K562 (cell line): Measurements from ENCODE around the gene NAPA. TPM values are rescaled to one million over a fixed set of nuclear protein-coding genes. Genes with fewer than 3 reads are reported as not detected.

Experiments
- ATAC-seq: fragments of 200-7000 bp; cut with Tn5 transposase; 3 replicates; pipeline ENCODE4 v1.9.1; 2020; ENCODE audit warnings: moderate library complexity
- BruUV-seq: library from RNA; stranded (reverse); fragments of 400-500 nt; replicated peaks from 2 replicates; lab custom pipeline; 2021; lab: Mats Ljungman, UMichigan
- CTCF ChIA-PET: fragments of 300-600 bp; formaldehyde crosslinking; extraction: SDS; loops from one replicate; lab custom pipeline; 2021; ENCODE audit warnings: low intra/inter-chr PET ratio; lab: Yijun Ruan, JAX
- POLR2A ChIA-PET: fragments of 300-600, 350-650 bp; sonication (Branson Sonifier 250); formaldehyde crosslinking; extraction: SDS; loops from one replicate; lab custom pipeline; 2021; ENCODE audit warnings: antibody characterized with exemption, inconsistent platforms; lab: Yijun Ruan, JAX
- DNase-seq, 4 experiments: peaks; one replicate each; pipeline versions ENCODE4 v3.0.0 to v3.0.0-alpha.2; 2011 to 2018; ENCODE audit warnings: low spot score in 3 of 4, mixed read lengths in 3 of 4; ENCODE audit errors: extremely low read depth in 1 of 4
- FAIRE-seq: peaks from 2 replicates; lab custom pipeline; 2011; peaks lifted over from hg19 to GRCh38; lab: Jason Lieb, UNC
- H2AFZ ChIP-seq: 2 replicates; pipeline ENCODE4 v1.6.0; 2011; ENCODE audit warnings: low read depth, low read length, control low read depth, inconsistent platforms
- H3K27ac ChIP-seq: fragments of 200-600 bp; 3 replicates; pipeline ENCODE4 v1.8.0; 2011; ENCODE audit warnings: low read depth, mild to moderate bottlenecking, control low read depth, inconsistent platforms, low read length, moderate library complexity, mixed read lengths; ENCODE audit errors: extremely low read depth
- H3K27me3 ChIP-seq, 2 experiments: fragments of 300-600 bp in 1 of 2; 2 replicates in 1 of 2; 3 replicates in 1 of 2; pipeline versions ENCODE4 v1.6.0 to v1.8.0; 2011; ENCODE audit warnings: inconsistent platforms in 2 of 2, low read length in 2 of 2, mild to moderate bottlenecking in 1 of 2, mixed read lengths in 1 of 2, moderate library complexity in 1 of 2; ENCODE audit not compliant: control insufficient read depth in 2 of 2, insufficient read depth in 2 of 2
- H3K36me3 ChIP-seq: fragments of 300-600 bp; 3 replicates; pipeline ENCODE4 v1.8.0; 2011; ENCODE audit warnings: mild to moderate bottlenecking, low read length, inconsistent platforms; ENCODE audit not compliant: control insufficient read depth, insufficient read depth
- H3K4me1 ChIP-seq, 2 experiments: fragments of 200-600 bp in 1 of 2; replicated peaks in 1 of 2; 2 replicates in 1 of 2; 3 replicates in 1 of 2; pipeline versions ENCODE4 v1.5.1 to v1.8.0; 2011; ENCODE audit warnings: inconsistent platforms in 2 of 2, low read length in 2 of 2, mild to moderate bottlenecking in 1 of 2, mixed read lengths in 1 of 2, moderate library complexity in 1 of 2; ENCODE audit not compliant: control insufficient read depth in 2 of 2, insufficient read depth in 2 of 2
- H3K4me2 ChIP-seq: 2 replicates; pipeline ENCODE4 v1.6.1; 2011; ENCODE audit warnings: low read length, control low read depth, inconsistent platforms, mixed read lengths; ENCODE audit not compliant: insufficient read depth
- H3K4me3 ChIP-seq: fragments of 200-600 bp; sonication (generic), shearing (Covaris generic); 2 replicates; pipeline ENCODE4 v1.5.1; 2016; ENCODE audit warnings: control low read depth, inconsistent platforms
- H3K79me2 ChIP-seq: fragments of 200-600 bp; 3 replicates; pipeline ENCODE4 v1.8.0; 2011; ENCODE audit warnings: low read length, inconsistent platforms; ENCODE audit not compliant: control insufficient read depth, insufficient read depth
- H3K9ac ChIP-seq, 2 experiments: 2 replicates each; pipeline versions ENCODE4 v1.6.0 to v1.6.1; 2011; ENCODE audit warnings: low read depth in 2 of 2, low read length in 2 of 2, control low read depth in 1 of 2, inconsistent platforms in 1 of 2, mild to moderate bottlenecking in 1 of 2, mixed read lengths in 1 of 2; ENCODE audit not compliant: insufficient read depth in 1 of 2
- H3K9me1 ChIP-seq: one replicate; pipeline ENCODE4 v1.6.0; 2011; ENCODE audit warnings: inconsistent platforms, mild to moderate bottlenecking, low read length, moderate library complexity; ENCODE audit not compliant: control insufficient read depth, insufficient read depth
- H3K9me3 ChIP-seq: replicated peaks from 2 replicates; pipeline ENCODE4 v1.5.1; 2011; ENCODE audit warnings: low read depth, low read length, inconsistent platforms; ENCODE audit not compliant: control insufficient read depth, insufficient read depth
- H4K20me1 ChIP-seq: replicated peaks from 2 replicates; pipeline ENCODE4 v1.6.1; 2011; ENCODE audit warnings: low read length, inconsistent platforms, mixed read lengths; ENCODE audit not compliant: control insufficient read depth, insufficient read depth
- BCLAF1 ChIP-seq, 2 experiments: fragments of 450-650 bp in 1 of 2; IDR thresholded peaks; 2 replicates each; pipeline ENCODE4 v1.6.1; 2011 to 2017; ENCODE audit warnings: low read depth in 2 of 2, antibody characterized with exemption in 1 of 2, borderline replicate concordance in 1 of 2, low read length in 1 of 2, mild to moderate bottlenecking in 1 of 2, mixed read lengths in 1 of 2; ENCODE audit not compliant: control insufficient read depth in 1 of 2
- CEBPG ChIP-seq, 3 experiments: fragments of 200-800 bp in 1 of 3; sonication (Bioruptor generic) in 1 of 3; sonication (generic) in 1 of 3; formaldehyde crosslinking in 1 of 3; IDR thresholded peaks in 2 of 3; conservative IDR thresholded peaks in 1 of 3; 2 replicates each; pipeline versions ENCODE4 v1.6.1 to v1.8.0; 2016 to 2022; ENCODE audit warnings: missing compliant biosample characterization in 2 of 3, missing genetic modification characterization in 2 of 3, mild to moderate bottlenecking in 1 of 3, missing genetic modification reagents in 1 of 3
- THRAP3 ChIP-seq: fragments of 450-650 bp; IDR thresholded peaks from 2 replicates; pipeline ENCODE4 v1.6.1; 2016; ENCODE audit warnings: mild to moderate bottlenecking, inconsistent platforms, borderline replicate concordance
- ZBTB33 ChIP-seq: sonication (generic); formaldehyde crosslinking; IDR thresholded peaks from 2 replicates; pipeline ENCODE4 v1.8.1; 2023; ENCODE audit warnings: mild to moderate bottlenecking, missing genetic modification reagents
- ZBTB5 ChIP-seq: fragments of 450-650 bp; IDR thresholded peaks from 2 replicates; pipeline ENCODE4 v1.6.1; 2017; ENCODE audit warnings: antibody characterized with exemption
- ZFP91 ChIP-seq: sonication (generic); formaldehyde crosslinking; IDR thresholded peaks from 2 replicates; pipeline ENCODE4 v1.8.0; 2022; ENCODE audit warnings: mild to moderate bottlenecking, missing genetic modification reagents
- WGBS: fragments of 100-300 bp; shearing (Covaris generic); methylation state at CpG from one replicate; pipeline ENCODE4 v1.1.6; 2016; ENCODE audit warnings: low coverage, mixed read lengths; ENCODE audit not compliant: insufficient coverage; ENCODE audit errors: missing lambda C conversion rate; 5-methylcytosine and 5-hydroxymethylcytosine counted together
- in situ Hi-C: fragments of 300-500 bp; cut with MboI; formaldehyde crosslinking; loops from 4 replicates; pipeline ENCODE4 v1.15.0; 2018; ENCODE audit warnings: inconsistent platforms, mixed read lengths
- intact Hi-C: fragments of 100-400 bp; cut with micrococcal nuclease; formaldehyde crosslinking; loops from 2 replicates; pipeline ENCODE4 v1.14.2; 2022
- polyA plus RNA-seq, 8 experiments: library from polyadenylated mRNA; depleted of rRNA in 4 of 8; stranded (reverse) in 5 of 8; unstranded in 3 of 8; fragments of >200 nt; fragmentation: Nextera tagmentation in 2 of 8; fragmentation: Illumina TruSeq in 1 of 8; extraction: Ambion mirVana in 2 of 8; extraction: Trizol in 1 of 8; gene quantifications; 2 replicates each; pipeline versions ENCODE4 v1.2.1 to v1.2.3, GENCODE V29; 2011 to 2014; ENCODE audit warnings: inconsistent platforms in 1 of 8, missing spikeins in 1 of 8
- total RNA-seq, 7 experiments: library from RNA; depleted of rRNA in 6 of 7; stranded (reverse); fragments of >200 nt in 6 of 7; fragmentation: Illumina TruSeq in 2 of 7; extraction: Trizol in 2 of 7; gene quantifications; 2 replicates each; pipeline versions ENCODE4 v1.2.1 to v1.2.3, GENCODE V29; 2011 to 2021; ENCODE audit warnings: low replicate concordance in 1 of 7

Gene NAPA
- total and polyA plus RNA-seq, 9 of the 15 experiments (the other 6 are each of a cell fraction or from before 2014, with no cell fraction given) = 5.4 to 98.6 (median 77.5) TPM

GRCh38 chr19:47550129-47550528 is 35.3 kb upstream of the NAPA start:
- Histone ChIP-seq H3K9me3 (no peaks in the 10 kb centered on the region), H2AFZ (no peak overlapping the region), H3K4me2 (no peak overlapping the region), H3K79me2 (no peaks in the 10 kb centered on the region), H3K27ac (no peak overlapping the region), H3K9me1 (no peaks in the 10 kb centered on the region), H3K27me3 (peaks cover 10 to 14% of the 10 kb centered on the region in 2 experiments; a peak in 3 of 5 replicates), H3K4me1 (peaks cover 2 to 7% of the 10 kb centered on the region in 2 experiments; a peak in 2 of 5 replicates), H3K36me3 (no peaks in the 10 kb centered on the region), H3K9ac (no peak overlapping the region), H3K4me3 (no peak overlapping the region), H4K20me1 (no peaks in the 10 kb centered on the region)
- CTCF ChIA-PET = no interaction called here
- DNase-seq (no peak), ATAC-seq (no peak), FAIRE-seq (no peak)
- no TSS peak for BruUV-seq
- in situ Hi-C loops (no loop called here), intact Hi-C loops (no loop called here)
- POLR2A ChIA-PET = interaction anchor here (0.6 to 1.4 kb wide), 2 partner anchors 10 to 11 kb away, joined by 3 to 6 read pairs; no protein-coding TSS in a partner anchor
- 22% methylated on average over 4 of the region's 4 CpGs for WGBS
- no peak for TF ChIP-seq ZFP91
- peak in 1 of 2 experiments; percentile 66; a peak in 1 of 4 replicates for TF ChIP-seq BCLAF1 (IDR thresholded peaks at IDR 0.05; ENCODE audit: borderline replicate concordance in 1 of 2, control insufficient read depth in 1 of 2, low read depth in 2 of 2, low read length in 1 of 2)
- TF ChIP-seq ZBTB5 = 0 out of 2 replicates have a peak, but pooled peaks have one; percentile 31
- TF ChIP-seq THRAP3 = 0 out of 2 replicates have a peak, but pooled peaks have one; percentile 70
- TF ChIP-seq ZBTB33 (CRISPR knock-in tag) = no peak
- no peak for TF ChIP-seq CEBPG (CRISPR knock-in tag; IDR thresholded peaks at IDR 0.05)
- TF ChIP-seq CEBPG (tag; conservative IDR thresholded peaks at IDR 0.05 in 1 of 2, IDR thresholded peaks at IDR 0.05 in 1 of 2) = no peak
